SK-N-MC (cell line): ENCODE results near the gene TMEM132C.

Experiments used
- EZH2 ChIP-seq: fragments of 200-600 bp; sonication (generic); IDR thresholded peaks from one replicate; pipeline ENCODE4 v1.6.1; 2017; ENCODE audit warnings: antibody characterized with exemption
- FOXP2 ChIP-seq: optimal IDR thresholded peaks from 2 replicates; pipeline ENCODE3; 2011; ENCODE audit warnings: mild to moderate bottlenecking, moderate library complexity; ENCODE audit not compliant: insufficient read depth; ENCODE audit errors: extremely low read length, control extremely low read depth
- POLR2AphosphoS5 ChIP-seq: IDR thresholded peaks from 2 replicates; pipeline ENCODE4 v1.6.1; 2012; ENCODE audit warnings: mild to moderate bottlenecking, low read depth, low read length, borderline replicate concordance

DNA sequence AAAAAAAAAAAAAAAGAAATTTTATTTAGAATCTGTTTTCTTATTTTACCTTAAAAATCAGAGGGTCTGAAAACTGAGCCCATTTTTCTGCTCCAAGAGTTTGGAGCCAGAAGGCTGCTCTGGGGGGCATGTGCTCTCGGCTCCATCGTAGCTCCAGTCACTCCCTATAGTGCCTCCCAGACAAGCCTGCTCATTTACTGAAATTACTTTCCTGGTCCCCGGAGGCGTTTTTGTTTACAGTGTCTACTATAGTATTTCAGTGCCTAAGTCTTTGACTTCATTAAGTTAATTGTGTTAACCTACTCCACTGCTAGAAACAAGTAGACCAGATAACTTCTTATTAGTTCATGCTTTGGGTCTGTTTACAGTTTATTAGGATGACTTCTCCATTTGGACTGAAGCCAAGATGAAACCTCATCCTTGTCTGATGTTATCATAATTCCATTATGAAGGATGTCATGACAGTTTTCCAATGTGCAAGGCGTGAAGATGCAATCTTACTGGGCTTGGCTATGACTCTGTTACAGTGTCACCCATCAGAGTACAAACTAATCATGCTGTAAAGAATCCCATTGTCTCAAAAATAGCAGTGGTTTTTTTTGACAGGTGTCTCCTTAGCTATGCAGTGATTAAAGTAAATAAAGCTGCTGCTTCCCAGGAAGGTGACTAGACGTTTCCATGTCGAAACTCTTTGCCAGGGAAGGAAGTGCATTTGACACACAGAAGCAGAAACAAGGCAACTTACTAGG lies 182.3 kb downstream of the TMEM132C start:
- TF ChIP-seq POLR2AphosphoS5 (no peak), EZH2 (no peak), FOXP2 (no peak)
